ENCODE measurements around the gene BUD23.
A peak's percentile ranks its signal among the peaks of the same experiment; 100 is the strongest.

Gene BUD23

DNA sequence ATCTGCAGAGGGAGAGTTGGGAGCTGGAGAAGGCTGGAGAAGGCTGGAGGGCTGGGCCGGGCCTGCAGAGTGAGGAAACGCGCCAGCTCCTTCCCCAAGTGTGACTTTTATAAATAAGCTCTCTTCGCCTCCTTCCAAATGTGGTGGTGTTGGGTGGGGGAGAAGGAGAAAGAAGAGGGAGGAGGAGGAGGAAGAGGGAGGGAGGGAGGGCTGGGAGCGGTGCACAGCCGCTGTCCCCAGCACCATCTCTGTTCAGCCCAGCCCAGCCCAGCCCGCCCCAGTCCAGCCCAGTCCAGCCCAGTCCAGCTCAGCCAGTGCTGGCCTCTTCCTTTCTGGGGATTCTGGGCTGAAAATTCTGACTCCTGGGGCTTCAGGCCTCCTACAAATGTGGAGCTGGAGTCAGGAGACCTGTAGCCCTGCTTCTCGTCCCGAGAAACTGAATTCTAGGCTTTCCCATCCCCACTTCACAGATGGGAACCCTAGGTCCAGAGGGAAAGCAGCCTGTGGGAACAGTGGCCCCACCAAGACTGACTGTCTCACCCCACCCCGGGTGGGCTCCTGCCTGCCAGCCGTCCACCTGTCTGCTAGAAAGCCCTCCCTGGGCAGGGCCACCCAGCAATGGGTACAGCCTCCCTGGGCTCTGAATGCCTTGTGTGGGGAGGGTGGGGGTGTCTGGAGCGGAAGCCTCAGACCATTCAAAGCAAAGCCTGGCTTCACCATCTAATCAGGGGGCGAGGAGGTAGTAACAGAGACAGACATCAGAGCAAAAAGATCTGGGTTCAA, 33.8 kb downstream of the BUD23 start:
- TF ChIP-seq TAF1 (IDR thresholded peaks at IDR 0.05; ENCODE audit: borderline replicate concordance, insufficient read depth, low read length) (no peak), SIN3A (IDR thresholded peaks at IDR 0.05; ENCODE audit: borderline replicate concordance, insufficient read depth, low read length) (no peak), FOXP2 (optimal IDR thresholded peaks at IDR 0.05; ENCODE audit: borderline replicate concordance, extremely low read depth, extremely low read length, insufficient read depth) (no peak), POLR2AphosphoS5 (IDR thresholded peaks at IDR 0.05; ENCODE audit: low read depth, low read length) (no peak)
- TF ChIP-seq, protein P1, sequence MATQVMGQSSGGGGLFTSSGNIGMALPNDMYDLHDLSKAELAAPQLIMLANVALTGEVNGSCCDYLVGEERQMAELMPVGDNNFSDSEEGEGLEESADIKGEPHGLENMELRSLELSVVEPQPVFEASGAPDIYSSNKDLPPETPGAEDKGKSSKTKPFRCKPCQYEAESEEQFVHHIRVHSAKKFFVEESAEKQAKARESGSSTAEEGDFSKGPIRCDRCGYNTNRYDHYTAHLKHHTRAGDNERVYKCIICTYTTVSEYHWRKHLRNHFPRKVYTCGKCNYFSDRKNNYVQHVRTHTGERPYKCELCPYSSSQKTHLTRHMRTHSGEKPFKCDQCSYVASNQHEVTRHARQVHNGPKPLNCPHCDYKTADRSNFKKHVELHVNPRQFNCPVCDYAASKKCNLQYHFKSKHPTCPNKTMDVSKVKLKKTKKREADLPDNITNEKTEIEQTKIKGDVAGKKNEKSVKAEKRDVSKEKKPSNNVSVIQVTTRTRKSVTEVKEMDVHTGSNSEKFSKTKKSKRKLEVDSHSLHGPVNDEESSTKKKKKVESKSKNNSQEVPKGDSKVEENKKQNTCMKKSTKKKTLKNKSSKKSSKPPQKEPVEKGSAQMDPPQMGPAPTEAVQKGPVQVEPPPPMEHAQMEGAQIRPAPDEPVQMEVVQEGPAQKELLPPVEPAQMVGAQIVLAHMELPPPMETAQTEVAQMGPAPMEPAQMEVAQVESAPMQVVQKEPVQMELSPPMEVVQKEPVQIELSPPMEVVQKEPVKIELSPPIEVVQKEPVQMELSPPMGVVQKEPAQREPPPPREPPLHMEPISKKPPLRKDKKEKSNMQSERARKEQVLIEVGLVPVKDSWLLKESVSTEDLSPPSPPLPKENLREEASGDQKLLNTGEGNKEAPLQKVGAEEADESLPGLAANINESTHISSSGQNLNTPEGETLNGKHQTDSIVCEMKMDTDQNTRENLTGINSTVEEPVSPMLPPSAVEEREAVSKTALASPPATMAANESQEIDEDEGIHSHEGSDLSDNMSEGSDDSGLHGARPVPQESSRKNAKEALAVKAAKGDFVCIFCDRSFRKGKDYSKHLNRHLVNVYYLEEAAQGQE (IDR thresholded peaks at IDR 0.05; ENCODE audit: insufficient read depth in 1 of 2, low read depth in 2 of 2, low read length in 2 of 2) = no peak; a peak in 1 of 4 replicates

DNA sequence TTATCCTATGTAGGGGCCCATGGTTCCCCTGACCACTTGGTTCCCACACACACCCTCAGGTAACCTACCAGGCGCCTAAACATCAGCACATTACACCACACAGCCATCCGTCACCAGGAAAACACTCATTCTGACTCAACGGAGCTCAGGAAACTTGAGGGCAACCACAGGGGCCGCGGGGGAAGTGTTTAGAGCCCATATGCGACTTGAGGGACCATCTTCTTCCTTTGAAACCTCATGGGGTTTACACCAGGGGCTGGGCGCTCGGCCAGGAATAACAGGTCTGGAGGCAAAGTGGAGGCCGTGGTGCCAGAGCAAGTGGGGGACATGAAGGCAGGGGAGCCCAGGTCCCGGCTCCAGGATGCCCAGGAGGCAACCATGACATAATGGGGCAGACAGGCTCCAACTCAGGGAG, 34.6 kb downstream of the BUD23 start:
- TF ChIP-seq FOXP2 (optimal IDR thresholded peaks at IDR 0.05; ENCODE audit: borderline replicate concordance, extremely low read depth, extremely low read length, insufficient read depth) = no peak
- TF ChIP-seq POLR2AphosphoS5 (IDR thresholded peaks at IDR 0.05; ENCODE audit: low read depth, low read length) = no peak
- no peak for TF ChIP-seq SIN3A (IDR thresholded peaks at IDR 0.05; ENCODE audit: borderline replicate concordance, insufficient read depth, low read length)
- TF ChIP-seq TAF1 (IDR thresholded peaks at IDR 0.05; ENCODE audit: borderline replicate concordance, insufficient read depth, low read length) = no peak
- TF ChIP-seq, protein P1 (IDR thresholded peaks at IDR 0.05; ENCODE audit: insufficient read depth in 1 of 2, low read depth in 2 of 2, low read length in 2 of 2) = no peak

DNA sequence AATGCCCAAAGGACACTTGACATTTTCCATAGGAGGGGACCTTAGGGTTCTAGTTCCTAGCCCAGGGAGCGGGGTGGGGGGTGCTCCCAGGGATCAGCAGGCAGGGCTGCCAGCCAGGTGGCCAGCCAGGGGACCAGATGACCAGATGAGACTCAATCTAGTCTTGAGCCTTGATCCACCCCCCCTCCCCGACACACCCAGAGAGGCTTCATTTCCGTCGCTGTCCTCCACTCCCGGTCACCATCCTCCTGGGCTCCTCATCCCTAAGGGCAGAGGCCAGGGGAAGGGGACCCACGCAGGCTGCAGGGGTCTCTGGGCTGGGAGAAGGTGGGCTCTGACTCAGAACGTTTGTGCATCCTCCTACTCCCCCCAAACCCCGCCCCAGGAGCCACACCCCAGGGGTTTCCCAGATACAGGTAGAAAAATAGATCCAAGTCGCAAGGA, 35.1 kb downstream of the BUD23 start:
- TF ChIP-seq POLR2AphosphoS5 (IDR thresholded peaks at IDR 0.05; ENCODE audit: low read depth, low read length) (no peak), TAF1 (IDR thresholded peaks at IDR 0.05; ENCODE audit: borderline replicate concordance, insufficient read depth, low read length) (no peak)
- TF ChIP-seq, protein P1 (IDR thresholded peaks at IDR 0.05; ENCODE audit: insufficient read depth in 1 of 2, low read depth in 2 of 2, low read length in 2 of 2) = no peak

DNA sequence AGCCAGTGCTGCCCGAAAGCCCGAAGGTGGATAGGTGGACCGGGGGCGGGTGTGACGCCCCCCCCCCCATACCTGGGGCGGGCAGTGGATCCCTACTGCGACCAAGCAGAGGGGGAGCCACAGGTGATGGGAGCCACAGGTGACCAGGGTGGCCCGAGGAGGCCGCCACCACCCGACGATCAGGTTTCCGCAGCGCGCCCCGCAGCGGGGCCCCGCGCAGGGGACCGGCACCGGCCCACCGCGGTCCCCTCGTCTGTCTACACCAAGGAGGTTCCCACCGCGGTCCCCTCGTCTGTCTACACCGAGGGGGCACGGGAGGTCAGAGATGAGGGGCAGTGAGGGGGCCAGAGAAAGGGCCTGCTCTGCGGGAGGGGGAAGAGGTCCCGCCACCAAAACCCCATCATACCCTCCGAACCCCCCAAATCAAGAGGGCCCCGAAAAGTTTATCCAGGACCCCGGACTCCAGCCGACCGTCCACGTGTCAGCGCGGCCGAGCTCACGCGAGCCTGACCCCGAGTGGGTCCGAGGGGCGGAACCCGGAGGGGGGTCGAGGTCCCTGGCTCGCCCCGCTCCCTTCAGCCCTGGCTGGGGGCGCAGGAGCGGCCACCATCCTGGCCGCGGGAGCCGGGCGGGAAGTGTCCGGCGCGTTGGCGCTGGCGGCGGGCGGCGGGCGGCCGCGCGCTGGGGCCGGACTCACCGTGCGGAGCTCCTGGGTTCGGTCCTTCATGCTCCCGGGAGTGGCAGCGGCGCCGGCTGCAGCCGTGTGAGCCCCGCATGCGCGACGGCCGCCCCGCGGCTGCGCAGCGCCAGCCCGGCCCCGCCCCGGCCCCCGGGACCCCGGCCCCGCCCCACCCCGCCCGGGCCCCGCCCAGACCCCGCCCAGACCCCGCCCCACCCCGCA, 35.8 kb downstream of the BUD23 start, which contains the start of gene STX1A:
Gene STX1A (minus strand): TSS at position 765 of the 901 bp plus-strand sequence. CDS start 38 bp downstream, at position 727.
- TF ChIP-seq TAF1 (IDR thresholded peaks at IDR 0.05; ENCODE audit: borderline replicate concordance, insufficient read depth, low read length) (peak; percentile 52; the same call in 1 of the 2 replicates), FOXP2 (optimal IDR thresholded peaks at IDR 0.05; ENCODE audit: borderline replicate concordance, extremely low read depth, extremely low read length, insufficient read depth) (no peak), SIN3A (IDR thresholded peaks at IDR 0.05; ENCODE audit: borderline replicate concordance, insufficient read depth, low read length) (no peak)

DNA sequence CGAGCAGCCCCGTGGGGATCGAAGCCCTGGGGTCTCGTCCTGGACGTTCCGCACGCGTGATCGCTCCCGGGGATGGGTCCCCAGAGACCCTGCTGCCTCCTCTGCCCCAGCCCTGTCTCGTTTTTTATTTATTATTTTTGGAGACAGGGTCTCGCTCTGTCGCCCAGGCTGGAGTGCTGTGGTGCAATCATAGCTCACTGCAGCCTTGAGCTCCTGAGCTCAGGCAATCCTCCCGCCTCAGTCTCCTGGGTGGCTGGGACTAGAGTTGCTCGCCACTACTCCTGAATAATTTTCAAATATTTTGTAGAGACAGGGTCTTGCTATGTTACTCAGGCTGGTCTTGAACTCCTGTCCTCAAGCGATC, 36.4 kb downstream of the BUD23 start:
- TF ChIP-seq POLR2AphosphoS5 (IDR thresholded peaks at IDR 0.05; ENCODE audit: low read depth, low read length) (no peak), FOXP2 (optimal IDR thresholded peaks at IDR 0.05; ENCODE audit: borderline replicate concordance, extremely low read depth, extremely low read length, insufficient read depth) (no peak), TAF1 (IDR thresholded peaks at IDR 0.05; ENCODE audit: borderline replicate concordance, insufficient read depth, low read length) (no peak), SIN3A (IDR thresholded peaks at IDR 0.05; ENCODE audit: borderline replicate concordance, insufficient read depth, low read length) (no peak)
- TF ChIP-seq, protein P1 (IDR thresholded peaks at IDR 0.05; ENCODE audit: insufficient read depth in 1 of 2, low read depth in 2 of 2, low read length in 2 of 2) = no peak

Measured in PFSK-1 (cell line).